Measurements from ENCODE around the gene HASPIN. TPM values are rescaled to one million over a fixed set of nuclear protein-coding genes. Genes with fewer than 3 reads are reported as not detected.

Gene HASPIN
- total and polyA plus RNA-seq, 7 experiments from 2014 or later = 0.28 to 18.5 (median 0.34) TPM; not detected in 1

DNA sequence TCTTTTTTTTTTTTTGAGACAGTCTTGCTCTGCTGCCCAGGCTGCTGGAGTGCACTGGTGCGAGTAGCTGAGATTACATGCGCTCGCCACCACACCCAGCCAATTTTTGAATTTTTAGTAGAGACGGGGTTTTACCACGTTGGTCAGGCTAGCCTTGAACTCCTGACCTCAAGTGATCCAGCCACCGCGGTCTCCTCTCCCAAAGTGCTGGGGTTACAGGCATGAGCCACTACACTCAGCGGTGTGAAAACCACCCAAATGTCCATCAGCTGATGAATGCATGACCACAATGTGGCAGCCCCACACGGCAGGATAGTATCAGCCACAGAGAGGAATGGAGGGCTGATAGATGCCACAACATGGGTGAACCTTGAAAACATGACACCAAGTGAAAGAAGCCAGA is 29.9 kb upstream of the HASPIN start:
- no peaks in the 10 kb centered on the region for H3K9me3 ChIP-seq (ENCODE audit: control insufficient read depth in 2 of 3, low read length in 3 of 3)
- intact Hi-C loops (cut with micrococcal nuclease) = no loop called here
- H3K4me3 ChIP-seq (ENCODE audit: low read length) = no peak overlapping the region
- no peak overlapping the region for H3K27ac ChIP-seq (ENCODE audit: low read depth, low read length)
- H3K9me3 Mint-ChIP-seq = peaks cover 0 to 2% (median 0%) of the 10 kb centered on the region in 11 donors
- H3K4me3 Mint-ChIP-seq = peak overlapping the region in 9 of 10 donors; percentile 68 to 98 (median 87)
- ChIA-PET POLR2A (interaction anchor here (0.6 to 1.3 kb wide), 2 partner anchors 10 to 17 kb away, joined by 3 read pairs; no protein-coding TSS in a partner anchor), CTCF (interaction anchor here (1.1 kb wide), 1 partner anchor 9 kb away, joined by 3 read pairs; no protein-coding TSS in a partner anchor)
- peaks cover 3 to 9% of the 10 kb centered on the region in 2 donors for H3K4me1 ChIP-seq (ENCODE audit: control insufficient read depth in 2 of 2, insufficient read depth in 2 of 2, low read length in 2 of 2)
- H3K4me1 Mint-ChIP-seq = peaks cover 5 to 39% (median 16%) of the 10 kb centered on the region in 7 donors
- no peaks in the 10 kb centered on the region for H3K27me3 Mint-ChIP-seq
- peak overlapping the region in 8 of 9 donors; percentile 7 to 87 (median 54) for H3K27ac Mint-ChIP-seq
- H3K36me3 ChIP-seq (ENCODE audit: control insufficient read depth in 2 of 3, insufficient read depth in 3 of 3, low read length in 3 of 3) = peaks cover 0 to 26% (median 0%) of the 10 kb centered on the region in 3 experiments
- H3K27me3 ChIP-seq (ENCODE audit: control insufficient read depth in 2 of 2, insufficient read depth in 2 of 2, low read length in 2 of 2) = no peaks in the 10 kb centered on the region
- DNase-seq = no peak
- ATAC-seq = peak; percentile 49
- peaks cover 0 to 17% (median 3%) of the 10 kb centered on the region in 5 donors for H3K36me3 Mint-ChIP-seq

DNA sequence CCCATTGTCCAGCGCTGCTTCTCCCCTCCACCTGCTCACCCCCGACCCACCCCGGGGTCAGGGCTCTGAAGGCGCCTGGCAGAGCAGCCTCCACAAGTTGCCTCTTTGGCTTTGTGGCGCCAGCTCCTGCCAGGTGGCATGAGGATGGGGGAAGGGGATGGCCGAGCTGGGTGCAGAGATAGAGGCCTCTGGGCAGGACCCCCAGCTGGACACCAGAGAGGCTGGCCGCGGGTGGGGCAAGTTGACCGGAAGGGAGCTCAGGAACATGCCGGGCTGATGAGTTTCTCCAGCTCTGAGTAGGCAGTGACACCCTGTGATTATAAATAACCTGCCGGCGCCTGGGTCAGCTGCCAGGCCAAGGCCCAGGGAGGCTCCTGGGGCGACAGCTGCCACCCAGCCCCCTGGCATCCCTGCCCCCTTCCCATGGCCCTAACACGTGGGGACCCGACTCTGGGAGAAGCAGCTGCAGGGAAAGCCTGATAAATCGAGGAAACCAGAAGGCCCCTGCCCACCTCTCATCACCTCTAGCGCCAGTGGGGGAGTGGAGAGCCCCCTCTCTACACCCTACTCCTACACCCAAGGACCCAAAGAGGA is 28.5 kb upstream of the HASPIN start:
- Mint-ChIP-seq H3K27me3 (no peaks in the 10 kb centered on the region), H3K27ac (peak overlapping the region in 8 of 9 donors; percentile 51 to 81 (median 67)), H3K4me1 (peaks cover 5 to 39% (median 16%) of the 10 kb centered on the region in 7 donors), H3K36me3 (peaks cover 0 to 13% (median 0%) of the 10 kb centered on the region in 5 donors), H3K4me3 (peak overlapping the region; percentile 82 to 98 (median 88)), H3K9me3 (peaks cover 0 to 2% (median 0%) of the 10 kb centered on the region in 11 donors)
- POLR2A ChIA-PET = interaction anchor here (1.0 to 2.5 kb wide), 4 partner anchors 13 to 29 kb away, joined by 3 to 25 read pairs (median 4); no protein-coding TSS in a partner anchor
- CTCF ChIA-PET = interaction anchor here (0.6 to 1.3 kb wide), 5 partner anchors 12 to 1040 kb away, joined by 3 to 4 read pairs (median 3); partner anchors contain the start of gene HASPIN
- H3K27me3 ChIP-seq (ENCODE audit: control insufficient read depth in 2 of 2, insufficient read depth in 2 of 2, low read length in 2 of 2) = no peaks in the 10 kb centered on the region
- H3K4me3 ChIP-seq (ENCODE audit: low read length) = peak overlapping the region; percentile 82
- peaks cover 0 to 16% (median 0%) of the 10 kb centered on the region in 3 experiments for H3K36me3 ChIP-seq (ENCODE audit: control insufficient read depth in 2 of 3, insufficient read depth in 3 of 3, low read length in 3 of 3)
- H3K4me1 ChIP-seq (ENCODE audit: control insufficient read depth in 2 of 2, insufficient read depth in 2 of 2, low read length in 2 of 2) = peaks cover 3 to 9% of the 10 kb centered on the region in 2 donors
- intact Hi-C loops (cut with micrococcal nuclease) = loop anchor here in 1 of 2 donors (1.0 kb wide), 1 partner anchor 28 kb away; the partner anchor contains the start of gene HASPIN
- DNase-seq (no peak), ATAC-seq (peak; percentile 3)
- peak overlapping the region; percentile 61 for H3K27ac ChIP-seq (ENCODE audit: low read depth, low read length)
- H3K9me3 ChIP-seq (ENCODE audit: control insufficient read depth in 2 of 3, low read length in 3 of 3) = no peaks in the 10 kb centered on the region

DNA sequence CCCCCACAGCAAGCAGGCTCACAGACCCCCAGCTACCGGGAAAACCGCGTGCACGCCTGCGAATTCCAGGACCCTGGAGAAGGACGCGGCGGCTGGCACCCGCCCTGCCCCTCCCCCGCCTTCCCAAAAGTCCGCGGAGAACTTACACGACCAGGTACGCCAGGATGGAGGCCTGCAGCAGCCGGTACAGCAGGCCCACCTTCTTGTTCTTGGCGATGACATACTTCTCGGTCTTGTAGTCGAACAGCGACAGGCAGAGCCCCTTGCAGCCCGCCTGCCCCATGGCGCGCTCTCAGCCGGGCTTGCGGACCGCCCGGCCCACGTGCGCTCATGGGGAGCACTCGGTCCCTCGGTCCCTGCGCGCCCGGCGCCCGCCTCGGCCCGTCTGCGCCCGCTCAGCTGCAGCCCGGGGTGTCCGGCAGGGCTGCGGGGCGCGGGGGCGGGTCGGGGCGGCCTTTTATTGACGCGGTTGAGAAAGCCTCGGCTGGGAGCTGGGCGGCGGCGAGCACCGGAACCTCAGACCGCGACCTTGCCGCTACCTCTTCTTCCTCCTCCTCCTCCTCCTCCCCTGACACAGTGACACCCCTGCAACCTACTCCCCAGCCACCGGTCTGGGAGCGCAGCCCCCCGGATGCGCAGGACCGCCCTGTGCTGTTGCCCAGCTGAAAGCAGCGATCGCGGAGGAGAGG is 27.8 kb upstream of the HASPIN start, which contains the start of gene P2RX5:
Gene P2RX5, minus strand, starts transcription at position 433 of the 689 bp plus-strand sequence. Its CDS starts 150 bp downstream, at position 283.
- peaks cover 5 to 39% (median 16%) of the 10 kb centered on the region in 7 donors for H3K4me1 Mint-ChIP-seq

GRCh38 chr17:3697103-3697476 is 26.6 kb upstream of the HASPIN start:
- H3K4me3 ChIP-seq (ENCODE audit: low read length) = no peak overlapping the region
- CTCF ChIA-PET = no interaction called here
- POLR2A ChIA-PET = interaction anchor here (1.0 to 2.5 kb wide), 4 partner anchors 9 to 149 kb away, joined by 3 to 25 read pairs (median 4); partner anchors contain the start of gene NCBP3
- Mint-ChIP-seq H3K27me3 (no peaks in the 10 kb centered on the region), H3K4me1 (peaks cover 5 to 32% (median 16%) of the 10 kb centered on the region in 7 donors), H3K36me3 (peaks cover 0 to 22% (median 0%) of the 10 kb centered on the region in 5 donors), H3K9me3 (peaks cover 0 to 4% (median 0%) of the 10 kb centered on the region in 11 donors), H3K27ac (no peak overlapping the region), H3K4me3 (peak overlapping the region in 7 of 10 donors; percentile 8 to 91 (median 75))
- H3K27ac ChIP-seq (ENCODE audit: low read depth, low read length) = no peak overlapping the region
- H3K4me1 ChIP-seq (ENCODE audit: control insufficient read depth in 2 of 2, insufficient read depth in 2 of 2, low read length in 2 of 2) = peaks cover 3 to 9% of the 10 kb centered on the region in 2 donors
- H3K27me3 ChIP-seq (ENCODE audit: control insufficient read depth in 2 of 2, insufficient read depth in 2 of 2, low read length in 2 of 2) = no peaks in the 10 kb centered on the region
- no peaks in the 10 kb centered on the region for H3K9me3 ChIP-seq (ENCODE audit: control insufficient read depth in 2 of 3, low read length in 3 of 3)
- intact Hi-C loops (cut with micrococcal nuclease) = no loop called here
- H3K36me3 ChIP-seq (ENCODE audit: control insufficient read depth in 2 of 3, insufficient read depth in 3 of 3, low read length in 3 of 3) = no peaks in the 10 kb centered on the region
- no peak for ATAC-seq
- DNase-seq = no peak

More for the DNA sequence above, 27.8 kb upstream of the HASPIN start, which contains the start of gene P2RX5:
- H3K27ac Mint-ChIP-seq = peak within 1 kb of the TSS in 8 of 9 donors; percentile 67 to 95 (median 86)
- peak within 1 kb of the TSS; percentile 87 to 98 (median 94) for H3K4me3 Mint-ChIP-seq
- POLR2A ChIA-PET = interaction anchor here (0.8 to 2.5 kb wide), 7 partner anchors 11 to 150 kb away, joined by 3 to 25 read pairs (median 3); partner anchors contain the start of gene NCBP3
- no peaks in the 10 kb centered on the region for H3K27me3 Mint-ChIP-seq
- Histone ChIP-seq H3K27me3 (ENCODE audit: control insufficient read depth in 2 of 2, insufficient read depth in 2 of 2, low read length in 2 of 2) (no peaks in the 10 kb centered on the region), H3K4me3 (ENCODE audit: low read length) (peak within 1 kb of the TSS; percentile 82), H3K9me3 (ENCODE audit: control insufficient read depth in 2 of 3, low read length in 3 of 3) (no peaks in the 10 kb centered on the region), H3K36me3 (ENCODE audit: control insufficient read depth in 2 of 3, insufficient read depth in 3 of 3, low read length in 3 of 3) (peaks cover 0 to 10% (median 0%) of the 10 kb centered on the region in 3 experiments), H3K27ac (ENCODE audit: low read depth, low read length) (peak within 1 kb of the TSS; percentile 61), H3K4me1 (ENCODE audit: control insufficient read depth in 2 of 2, insufficient read depth in 2 of 2, low read length in 2 of 2) (peaks cover 3 to 9% of the 10 kb centered on the region in 2 donors)
- ATAC-seq (peak; percentile 71), DNase-seq (peak in 8 of 9 donors; percentile 24 to 59 (median 35))
- peaks cover 0 to 2% (median 0%) of the 10 kb centered on the region in 11 donors for H3K9me3 Mint-ChIP-seq
- H3K36me3 Mint-ChIP-seq = peaks cover 0 to 16% (median 0%) of the 10 kb centered on the region in 5 donors
- CTCF ChIA-PET = interaction anchor here (1.1 to 1.3 kb wide), 2 partner anchors 12 to 28 kb away, joined by 3 to 4 read pairs; partner anchors contain the start of gene HASPIN
- intact Hi-C loops (cut with micrococcal nuclease) = loop anchor here (1.0 kb wide), 3 partner anchors 15 to 28 kb away; partner anchors contain the start of genes HASPIN (in 2 of the 2), EMC6 (in 1 of the 2) and TAX1BP3 (in 1 of the 2)

- Histone ChIP-seq H3K27ac (ENCODE audit: low read depth, low read length) (no peak overlapping the region), H3K27me3 (ENCODE audit: control insufficient read depth in 2 of 2, insufficient read depth in 2 of 2, low read length in 2 of 2) (no peaks in the 10 kb centered on the region), H3K4me3 (ENCODE audit: low read length) (no peak overlapping the region), H3K4me1 (ENCODE audit: control insufficient read depth in 2 of 2, insufficient read depth in 2 of 2, low read length in 2 of 2) (peaks cover 3 to 9% of the 10 kb centered on the region in 2 donors), H3K9me3 (ENCODE audit: control insufficient read depth in 2 of 3, low read length in 3 of 3) (no peaks in the 10 kb centered on the region), H3K36me3 (ENCODE audit: control insufficient read depth in 2 of 3, insufficient read depth in 3 of 3, low read length in 3 of 3) (no peaks in the 10 kb centered on the region)
- no peak for ATAC-seq
- Mint-ChIP-seq H3K4me3 (peak overlapping the region in 7 of 10 donors; percentile 51 to 91 (median 69)), H3K27me3 (no peaks in the 10 kb centered on the region), H3K9me3 (peaks cover 0 to 9% (median 0%) of the 10 kb centered on the region in 11 donors), H3K27ac (peak overlapping the region in 1 of 9 donors; percentile 69), H3K36me3 (peaks cover 0 to 32% (median 0%) of the 10 kb centered on the region in 5 donors), H3K4me1 (peaks cover 5 to 25% (median 16%) of the 10 kb centered on the region in 7 donors)
- no peak for DNase-seq
- intact Hi-C loops (cut with micrococcal nuclease) = no loop called here
- ChIA-PET POLR2A (interaction anchor here (0.7 kb wide), 1 partner anchor 13 kb away, joined by 4 read pairs; no protein-coding TSS in a partner anchor), CTCF (interaction anchor here (0.6 kb wide), 1 partner anchor 902 kb away, joined by 3 read pairs; the partner anchor contains the start of gene RAP1GAP2)
Observed at GRCh38 chr17:3698139-3698538, 25.6 kb upstream of the HASPIN start.

GRCh38 chr17:3699951-3700350 is 23.8 kb upstream of the HASPIN start:
- H3K4me1 ChIP-seq (ENCODE audit: control insufficient read depth in 2 of 2, insufficient read depth in 2 of 2, low read length in 2 of 2) = peaks cover 0 to 5% of the 10 kb centered on the region in 2 donors
- Mint-ChIP-seq H3K27ac (no peak overlapping the region), H3K27me3 (no peaks in the 10 kb centered on the region), H3K9me3 (peaks cover 0 to 9% (median 0%) of the 10 kb centered on the region in 11 donors), H3K4me1 (peaks cover 0 to 12% (median 4%) of the 10 kb centered on the region in 7 donors), H3K4me3 (no peak overlapping the region), H3K36me3 (peaks cover 0 to 37% (median 0%) of the 10 kb centered on the region in 5 donors)
- H3K27ac ChIP-seq (ENCODE audit: low read depth, low read length) = no peak overlapping the region
- H3K36me3 ChIP-seq (ENCODE audit: control insufficient read depth in 2 of 3, insufficient read depth in 3 of 3, low read length in 3 of 3) = no peaks in the 10 kb centered on the region
- CTCF ChIA-PET = no interaction called here
- H3K9me3 ChIP-seq (ENCODE audit: control insufficient read depth in 2 of 3, low read length in 3 of 3) = no peaks in the 10 kb centered on the region
- no peak overlapping the region for H3K4me3 ChIP-seq (ENCODE audit: low read length)
- ATAC-seq (no peak), DNase-seq (no peak)
- no peaks in the 10 kb centered on the region for H3K27me3 ChIP-seq (ENCODE audit: control insufficient read depth in 2 of 2, insufficient read depth in 2 of 2, low read length in 2 of 2)
- intact Hi-C loops (cut with micrococcal nuclease) = no loop called here
- POLR2A ChIA-PET = interaction anchor here (1.2 kb wide), 1 partner anchor 11 kb away, joined by 3 read pairs; no protein-coding TSS in a partner anchor
